NCI-H2196 (cell line): ENCODE data around the gene CARMIL3.
A peak's percentile ranks its signal among the peaks of the same experiment; 100 is the strongest.

Experiments used
- DNase-seq: peaks from one replicate; lab custom pipeline; 2025; ENCODE audit not compliant: unreplicated experiment; lab: John Stamatoyannopoulos, UW

Gene CARMIL3

DNA sequence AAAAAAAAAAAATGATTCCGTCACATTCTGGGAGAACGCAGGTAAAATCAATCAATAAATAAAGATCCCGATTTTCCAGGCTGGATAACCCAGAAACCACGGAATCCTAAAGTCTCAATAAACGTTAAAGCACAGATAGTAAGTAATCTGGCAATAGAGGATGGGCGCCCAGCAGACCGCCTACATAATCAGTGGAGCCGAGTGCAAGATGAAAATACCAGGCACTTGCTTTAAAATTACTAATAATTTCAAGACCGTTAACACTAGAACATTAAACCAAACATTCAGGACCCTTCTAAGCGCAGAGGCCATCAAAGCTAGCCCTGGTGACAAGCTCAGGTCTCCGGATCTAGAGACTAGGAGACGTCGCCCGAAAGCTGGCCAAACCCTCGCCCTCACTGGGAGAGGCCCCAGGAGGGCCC, 61.6 kb downstream of the CARMIL3 start:
- peak; percentile 54 for DNase-seq

DNA sequence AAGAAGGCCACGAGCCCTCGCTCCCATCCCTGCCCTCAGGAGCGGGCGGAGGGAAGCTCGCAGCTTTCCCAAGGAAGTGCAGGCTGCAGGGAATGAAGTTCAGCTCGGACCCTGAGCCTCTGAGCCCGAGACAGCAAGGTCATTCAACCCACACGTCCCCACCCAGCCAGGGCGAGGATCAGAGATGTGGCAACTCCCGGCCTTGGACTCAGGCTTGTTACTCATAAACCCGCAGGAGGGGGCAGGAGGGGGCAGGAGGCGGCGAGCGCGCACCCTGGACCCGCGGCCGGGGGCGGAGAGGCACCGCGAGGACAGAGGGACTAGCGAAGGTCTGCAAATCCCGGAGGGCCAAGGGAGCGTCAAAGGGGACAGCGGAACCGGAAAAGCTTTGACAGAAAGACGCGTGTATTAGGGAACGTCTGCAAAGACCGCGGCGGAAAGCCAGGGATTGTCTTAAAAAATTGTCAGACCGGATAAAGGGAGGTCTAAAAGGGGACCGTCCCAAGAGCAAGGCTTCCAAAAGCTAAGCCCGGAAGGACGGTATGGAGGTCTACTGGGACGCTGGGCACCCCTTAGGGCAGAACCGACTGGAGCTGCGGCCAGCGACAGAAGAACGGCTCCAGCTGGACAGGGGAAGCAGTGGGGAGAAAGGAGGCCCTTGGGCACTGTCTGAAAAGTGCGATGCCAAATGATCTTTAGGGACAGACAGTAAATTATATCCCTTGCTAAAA, 62.2 kb downstream of the CARMIL3 start:
- DNase-seq = peak; percentile 90

DNA sequence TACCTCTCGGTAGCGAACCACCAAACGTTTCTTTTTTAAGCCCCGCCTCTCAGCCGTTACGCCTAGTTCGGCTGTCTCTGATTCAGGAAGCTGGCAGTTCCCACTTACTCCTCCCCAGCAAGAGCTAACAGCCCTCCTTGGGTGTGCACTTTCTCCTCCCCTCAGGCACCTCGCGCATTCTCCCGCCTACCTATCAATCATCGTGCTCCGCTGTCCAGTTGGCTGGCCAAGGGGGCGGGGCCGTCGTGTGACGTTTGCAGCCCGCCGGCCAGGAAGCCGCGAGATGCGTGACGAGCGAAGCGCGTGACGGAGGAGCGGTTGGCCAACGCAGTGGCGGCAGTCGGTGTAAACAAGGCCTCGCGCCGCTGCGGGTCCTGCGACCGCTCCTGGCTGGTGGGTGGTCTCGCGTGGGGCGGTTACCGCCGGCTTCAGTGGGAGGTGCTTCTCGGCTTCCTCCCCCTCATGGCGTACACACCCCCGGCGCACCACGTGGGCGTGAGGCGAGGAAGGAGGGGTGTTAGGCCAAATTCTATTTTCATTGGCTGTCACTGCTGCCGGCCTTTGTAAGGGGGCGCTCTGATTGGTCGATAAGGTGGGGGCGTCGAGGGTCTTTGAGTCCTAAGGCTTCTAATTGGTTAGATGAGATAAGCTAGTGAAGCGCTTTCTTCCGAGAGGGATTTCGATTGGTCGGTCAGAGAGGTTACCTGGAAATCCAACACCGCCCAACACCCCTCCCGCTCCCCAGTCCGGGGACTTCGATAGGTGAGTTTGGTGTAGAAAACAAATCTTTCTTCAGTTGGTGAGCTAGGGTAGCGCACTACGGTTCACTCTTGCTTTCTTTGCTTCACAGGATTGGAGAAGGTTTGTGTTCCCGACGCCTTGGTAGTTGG, 63.0 kb downstream of the CARMIL3 start, which contains the start of the genes DCAF11 and NRL:
Gene DCAF11 (plus strand): TSS at position 246 of the 890 bp plus-strand sequence. CDS start 818 bp downstream, outside the sequence.
Gene NRL (minus strand): TSS at position 418 of the 890 bp plus-strand sequence. CDS start 32,101 bp downstream, outside the sequence.
- DNase-seq = peak; percentile 99

DNA sequence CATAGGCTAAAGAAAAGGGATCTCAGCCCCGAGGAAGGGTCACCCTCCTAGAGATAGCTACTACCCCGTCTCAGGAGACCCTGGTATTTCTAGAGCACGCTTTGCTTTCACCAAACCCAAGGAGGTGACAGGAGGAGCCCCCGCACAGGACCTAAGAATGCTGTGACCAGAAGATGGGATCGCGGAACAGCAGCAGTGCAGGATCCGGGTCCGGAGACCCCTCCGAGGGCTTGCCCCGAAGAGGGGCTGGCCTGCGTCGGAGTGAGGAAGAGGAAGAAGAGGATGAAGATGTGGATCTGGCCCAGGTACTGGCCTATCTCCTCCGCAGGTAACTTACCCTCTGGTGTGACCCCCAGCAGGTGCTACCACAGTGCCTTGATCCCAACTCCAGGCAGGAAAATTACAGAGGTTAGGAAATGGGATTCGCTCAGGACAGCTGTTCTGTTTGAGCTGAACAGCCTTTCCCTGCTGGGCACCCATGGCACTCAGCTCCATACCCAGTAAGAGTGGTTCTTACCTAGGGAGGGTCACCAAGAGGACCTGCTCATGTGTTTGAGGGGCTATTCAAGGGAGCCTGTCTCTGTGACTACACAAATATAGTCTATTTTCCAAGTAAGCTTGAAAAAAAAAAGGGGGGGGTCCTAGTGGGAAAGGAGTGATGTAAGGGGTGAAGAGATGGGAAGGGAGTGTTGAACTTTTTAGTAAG, 63.8 kb downstream of the CARMIL3 start:
- no peak for DNase-seq

DNA sequence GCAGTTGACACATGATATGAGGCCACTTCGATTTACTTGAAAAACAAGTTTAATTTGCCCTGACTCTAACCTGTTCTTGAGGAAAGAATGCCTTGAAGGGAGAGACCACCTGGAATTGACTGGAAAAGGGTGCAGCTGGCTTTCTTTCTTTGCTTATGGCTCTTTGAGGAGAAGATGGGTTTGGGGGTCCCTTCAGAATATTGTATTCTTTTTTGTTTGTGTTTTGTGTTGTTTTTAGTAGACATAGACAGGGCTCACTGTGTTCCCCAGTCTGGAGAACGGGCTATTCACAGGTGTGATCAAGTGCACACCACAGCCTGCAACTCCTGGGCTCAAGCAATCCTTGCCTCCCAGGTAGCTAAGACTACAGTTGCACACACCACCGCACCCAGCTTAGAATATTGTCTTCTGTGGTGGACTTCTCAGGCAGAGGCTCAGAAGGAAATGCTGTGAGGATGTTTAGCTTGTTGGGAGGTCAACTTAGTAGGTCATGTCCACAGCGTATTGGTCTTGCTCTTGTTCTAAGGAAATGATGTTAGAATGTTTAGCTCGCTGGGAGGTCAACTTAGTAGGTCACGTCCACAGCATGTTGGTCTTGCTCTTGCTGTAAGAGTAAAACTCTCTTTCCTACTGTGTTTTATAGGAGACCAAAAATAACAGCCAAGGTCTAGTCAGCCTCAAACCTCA, 64.5 kb downstream of the CARMIL3 start:
- DNase-seq = no peak

DNA sequence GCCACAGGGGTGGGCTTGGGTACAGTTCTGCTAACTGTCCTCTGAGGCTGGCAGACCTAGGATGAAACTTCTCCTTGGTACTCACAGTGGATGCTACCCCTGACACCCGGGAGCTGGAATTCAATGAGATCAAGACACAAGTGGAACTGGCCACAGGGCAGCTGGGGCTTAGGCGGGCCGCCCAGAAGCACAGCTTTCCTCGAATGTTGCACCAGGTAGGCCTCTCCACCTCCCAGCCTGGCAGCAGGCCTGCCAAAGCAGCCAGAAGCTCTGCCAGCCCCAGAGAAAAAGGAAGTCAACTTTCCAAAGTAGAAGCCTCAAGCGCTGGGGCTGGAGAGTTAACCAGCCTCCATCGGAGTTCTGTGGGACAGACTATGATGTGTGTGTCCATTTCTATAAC, 65.4 kb downstream of the CARMIL3 start:
- no peak for DNase-seq
